LNCaP clone FGC (cell line): ENCODE data around the gene SMAD3.

Source experiments
- DNase-seq: peaks from one replicate; pipeline ENCODE4 v3.0.0-alpha.2; 2011; ENCODE audit warnings: low read depth
- H3K4me3 ChIP-seq: 2 replicates; pipeline ENCODE4 v1.5.1; 2011; ENCODE audit warnings: mild to moderate bottlenecking, low read depth, low read length, control low read depth
- CTCF ChIP-seq: IDR thresholded peaks from 2 replicates; pipeline ENCODE4 v1.5.1; 2012; ENCODE audit warnings: mild to moderate bottlenecking; ENCODE audit not compliant: control insufficient read depth, insufficient read depth; ENCODE audit errors: extremely low read depth

Gene SMAD3

GRCh38 chr15:67183443-67184169 is 118.2 kb downstream of the SMAD3 start:
- no peak for DNase-seq
- no peak for TF ChIP-seq CTCF
- no peak overlapping the region for H3K4me3 ChIP-seq

GRCh38 chr15:67184208-67184925 is 119.0 kb downstream of the SMAD3 start:
- DNase-seq = no peak
- H3K4me3 ChIP-seq = no peak overlapping the region
- TF ChIP-seq CTCF = no peak

GRCh38 chr15:67185051-67185450 is 119.6 kb downstream of the SMAD3 start:
- TF ChIP-seq CTCF = no peak
- no peak overlapping the region for H3K4me3 ChIP-seq
- no peak for DNase-seq

GRCh38 chr15:67185621-67186225 is 120.3 kb downstream of the SMAD3 start:
- no peak for TF ChIP-seq CTCF
- DNase-seq = no peak
- no peak overlapping the region for H3K4me3 ChIP-seq

- no peak overlapping the region for H3K4me3 ChIP-seq
- no peak for TF ChIP-seq CTCF
- no peak for DNase-seq
Measured at GRCh38 chr15:67186226-67186649, 120.8 kb downstream of the SMAD3 start.

DNA sequence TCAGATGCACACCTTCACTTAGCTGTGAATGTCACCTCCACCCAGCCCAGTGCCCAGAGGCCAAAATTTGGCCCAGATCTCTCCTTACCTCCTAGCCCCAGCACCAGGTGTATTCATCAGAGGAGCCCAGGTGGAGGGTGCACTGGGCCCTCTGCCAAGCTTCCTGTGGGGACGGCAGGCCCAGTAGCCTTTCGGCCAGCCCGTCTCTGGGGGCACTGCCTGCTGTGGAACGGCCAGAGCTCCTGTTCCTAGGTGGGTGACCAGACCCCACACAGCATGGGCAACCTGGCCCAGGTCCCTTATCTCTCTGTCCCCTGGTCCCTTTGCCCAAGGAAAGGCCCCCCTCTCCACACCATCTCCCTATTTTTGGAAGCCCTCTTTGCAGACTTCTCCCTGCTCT is 121.3 kb downstream of the SMAD3 start:
- TF ChIP-seq CTCF = no peak
- H3K4me3 ChIP-seq = no peak overlapping the region
- DNase-seq = no peak
